ENCODE measurements around the gene ARHGAP19. TPM values are rescaled to one million over a fixed set of nuclear protein-coding genes. Genes with fewer than 3 reads are reported as not detected.

ARHGAP19 gene
- total RNA-seq, 1 donor from 2014 or later, result 9.8 TPM

DNA sequence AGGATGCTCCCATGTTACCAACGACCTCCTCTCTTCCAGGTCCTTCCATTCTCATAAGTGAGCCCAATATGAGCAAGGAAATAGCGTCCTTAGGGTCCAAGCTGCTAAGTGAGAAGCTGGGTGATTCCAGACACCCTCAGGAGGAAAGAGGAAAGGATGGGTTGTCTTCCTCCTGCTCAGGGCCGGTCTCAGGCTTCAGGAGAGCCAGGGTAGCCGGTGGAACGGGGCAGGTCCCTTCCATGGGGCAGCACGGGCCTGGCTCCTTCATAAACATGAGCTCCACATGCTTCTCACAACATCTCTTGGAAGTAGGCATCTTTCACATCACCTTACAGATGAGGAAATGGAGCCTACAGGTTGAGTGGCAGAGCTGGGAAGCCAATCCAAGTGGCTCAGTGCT, 119.4 kb downstream of the ARHGAP19 start:
- Mint-ChIP-seq H3K4me1 (ENCODE audit: low read depth, unreplicated experiment) (peaks cover 18% of the 10 kb centered on the region), H3K9me3 (ENCODE audit: unreplicated experiment) (peaks cover 7% of the 10 kb centered on the region), H3K36me3 (ENCODE audit: unreplicated experiment) (no peaks in the 10 kb centered on the region), H3K27ac (ENCODE audit: unreplicated experiment) (no peak overlapping the region), H3K27me3 (ENCODE audit: unreplicated experiment) (peaks cover 11% of the 10 kb centered on the region), H3K4me3 (ENCODE audit: unreplicated experiment) (no peak overlapping the region)
- TF ChIP-seq, protein P1, sequence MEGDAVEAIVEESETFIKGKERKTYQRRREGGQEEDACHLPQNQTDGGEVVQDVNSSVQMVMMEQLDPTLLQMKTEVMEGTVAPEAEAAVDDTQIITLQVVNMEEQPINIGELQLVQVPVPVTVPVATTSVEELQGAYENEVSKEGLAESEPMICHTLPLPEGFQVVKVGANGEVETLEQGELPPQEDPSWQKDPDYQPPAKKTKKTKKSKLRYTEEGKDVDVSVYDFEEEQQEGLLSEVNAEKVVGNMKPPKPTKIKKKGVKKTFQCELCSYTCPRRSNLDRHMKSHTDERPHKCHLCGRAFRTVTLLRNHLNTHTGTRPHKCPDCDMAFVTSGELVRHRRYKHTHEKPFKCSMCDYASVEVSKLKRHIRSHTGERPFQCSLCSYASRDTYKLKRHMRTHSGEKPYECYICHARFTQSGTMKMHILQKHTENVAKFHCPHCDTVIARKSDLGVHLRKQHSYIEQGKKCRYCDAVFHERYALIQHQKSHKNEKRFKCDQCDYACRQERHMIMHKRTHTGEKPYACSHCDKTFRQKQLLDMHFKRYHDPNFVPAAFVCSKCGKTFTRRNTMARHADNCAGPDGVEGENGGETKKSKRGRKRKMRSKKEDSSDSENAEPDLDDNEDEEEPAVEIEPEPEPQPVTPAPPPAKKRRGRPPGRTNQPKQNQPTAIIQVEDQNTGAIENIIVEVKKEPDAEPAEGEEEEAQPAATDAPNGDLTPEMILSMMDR (IDR thresholded peaks at IDR 0.05; ENCODE audit: partially characterized antibody, unreplicated experiment), result no peak
- no peak for DNase-seq

Other genes with a start within 250 kb of the ARHGAP19 start
- 11.3 TPM for gene SLIT1, start 106.7 kb downstream of the ARHGAP19 start, total RNA-seq (ENCODE audit: unreplicated experiment)
- 10.0 TPM for gene FRAT1, start 26.6 kb upstream of the ARHGAP19 start, total RNA-seq (ENCODE audit: unreplicated experiment)
- gene FRAT2, start 42.1 kb upstream of the ARHGAP19 start, total RNA-seq (ENCODE audit: unreplicated experiment), result 15.9 TPM
- gene RRP12, start 108.7 kb upstream of the ARHGAP19 start, total RNA-seq (ENCODE audit: unreplicated experiment), result 26.8 TPM
- gene PGAM1, start 133.6 kb upstream of the ARHGAP19 start, total RNA-seq (ENCODE audit: unreplicated experiment), result 374 TPM
- 27.1 TPM for gene EXOSC1, start 153.4 kb upstream of the ARHGAP19 start, total RNA-seq (ENCODE audit: unreplicated experiment)
- 61.5 TPM for gene ZDHHC16, start 153.5 kb upstream of the ARHGAP19 start, total RNA-seq (ENCODE audit: unreplicated experiment)
- 139 TPM for gene MMS19, start 205.8 kb upstream of the ARHGAP19 start, total RNA-seq (ENCODE audit: unreplicated experiment)
- gene UBTD1, start 206.3 kb upstream of the ARHGAP19 start, total RNA-seq (ENCODE audit: unreplicated experiment), result 8.0 TPM

Data from glutamatergic neuron (in vitro differentiated cells).